Right lobe of liver (tissue), 6 donors: ENCODE data around the gene TAF5L. TPM values are rescaled to one million over a fixed set of nuclear protein-coding genes. Genes with fewer than 3 reads are reported as not detected.
"Not testable (repeated sequence)": the region's sequence is repeated elsewhere in the genome, so short reads cannot be mapped to it uniquely, and the experiment has no call there.

Experiments used
- ATAC-seq, 4 donors: fragments of 200-7000 bp; cut with Tn5 transposase; one replicate each; pipeline ENCODE4 v1.9.1; 2020; ENCODE audit warnings: mild to moderate bottlenecking in 4 of 4, moderate library complexity in 4 of 4
- DNase-seq, 3 donors: peaks; one replicate each; pipeline ENCODE4 v3.0.0-alpha.2; 2020
- H3K27ac ChIP-seq, 3 donors: fragments of 200-600 bp; one replicate each; pipeline ENCODE4 v1.8.0; 2022
- H3K27me3 ChIP-seq, 2 donors: fragments of 200-600 bp; one replicate each; pipeline ENCODE4 v1.8.0; 2022
- H3K36me3 ChIP-seq, 4 donors: fragments of 200-600 bp; sonication (generic) in 1 of 4; one replicate each; pipeline versions ENCODE4 v1.5.1 to v1.8.0; 2017 to 2022; ENCODE audit warnings: control low read depth in 1 of 4
- H3K4me1 ChIP-seq, 4 donors: fragments of 200-600 bp; sonication (generic) in 1 of 4; one replicate each; pipeline versions ENCODE4 v1.5.1 to v1.8.0; 2017 to 2022; ENCODE audit warnings: control low read depth in 1 of 4
- H3K4me3 ChIP-seq, 3 donors: fragments of 200-600 bp; one replicate each; pipeline ENCODE4 v1.8.0; 2022
- H3K9me3 ChIP-seq, 4 donors: fragments of 200-600 bp; sonication (generic) in 1 of 4; one replicate each; pipeline versions ENCODE4 v1.5.1 to v1.8.0; 2017 to 2022; ENCODE audit warnings: control low read depth in 1 of 4
- CTCF ChIP-seq, 4 donors: fragments of 200-600 bp in 3 of 4; fragments of 450-650 bp in 1 of 4; IDR thresholded peaks; one replicate each; pipeline versions ENCODE4 v1.5.1 to v1.8.0; 2016 to 2022; ENCODE audit warnings: antibody characterized with exemption in 4 of 4, mild to moderate bottlenecking in 2 of 4
- POLR2A ChIP-seq: fragments of 450-650 bp; IDR thresholded peaks from one replicate; pipeline ENCODE4 v1.6.1; 2017; ENCODE audit warnings: antibody characterized with exemption, mild to moderate bottlenecking
- WGBS: methylation state at CpG from one replicate; pipeline ENCODE4 v1.1.6; 2018; ENCODE audit warnings: low coverage, low lambda C conversion rate; ENCODE audit not compliant: insufficient coverage; ENCODE audit errors: missing lambda C conversion rate; 5-methylcytosine and 5-hydroxymethylcytosine counted together
- intact Hi-C, 2 donors: fragments of 100-400 bp; cut with DNase I; formaldehyde crosslinking; loops; one replicate each; pipeline versions ENCODE4 v1.11.2 to v1.14.1; 2022
- total RNA-seq, 6 experiments: library from RNA; depleted of rRNA in 2 of 6; stranded (reverse); fragments of >200 nt in 2 of 6; fragmentation: NEBNext Ultra II Directional in 3 of 6; extraction: Animal tissue kit (Norgen Biotek cat#: 25700) in 3 of 6; gene quantifications; one replicate each; pipeline versions ENCODE4 v1.1.0 to v1.2.4, GENCODE V29; 2016 to 2023
- donor health status: DM: no; HTN: yes; CAD: no.
- donor health status: DM: no; HTN: no; CAD: no.
- donor health status: DM: no; HTN: no; CAD: no.
- donor health status: DM: no; HTN: yes; CAD: no.
- donor health status: DM: no; HTN: yes; CAD: no.

The TAF5L gene
- total RNA-seq, 6 experiments from 2014 or later = 7.6 to 14.0 (median 9.9) TPM

- DNase-seq (peak in 1 of 3 donors; percentile 55), ATAC-seq (no peak)
- H3K27me3 ChIP-seq = no peaks in the 10 kb centered on the region
- intact Hi-C loops = loop anchor here in 1 of 2 donors (5.0 kb wide), 1 partner anchor 59 kb away; no protein-coding TSS in a partner anchor
- no peak overlapping the region for H3K27ac ChIP-seq
- no peaks in the 10 kb centered on the region for H3K36me3 ChIP-seq
- 29% methylated on average over 7 of the region's 7 CpGs for WGBS
- TF ChIP-seq POLR2A = no peak
- TF ChIP-seq CTCF (IDR thresholded peaks at IDR 0.05) = no peak
- peaks cover 0 to 7% (median 0%) of the 10 kb centered on the region in 4 donors for H3K4me1 ChIP-seq
- H3K4me3 ChIP-seq = no peak overlapping the region
- no peaks in the 10 kb centered on the region for H3K9me3 ChIP-seq
Measured at GRCh38 chr1:229563241-229563640, 62.7 kb downstream of the TAF5L start.

- WGBS = 72% methylated on average over 3 of the region's 3 CpGs
- no peak for TF ChIP-seq POLR2A
- TF ChIP-seq CTCF (IDR thresholded peaks at IDR 0.05) = no peak
- Histone ChIP-seq H3K36me3 (no peaks in the 10 kb centered on the region), H3K27me3 (no peaks in the 10 kb centered on the region), H3K4me3 (no peak overlapping the region), H3K4me1 (peaks cover 0 to 7% (median 0%) of the 10 kb centered on the region in 4 donors), H3K9me3 (no peaks in the 10 kb centered on the region), H3K27ac (no peak overlapping the region)
- intact Hi-C loops = loop anchor here in 1 of 2 donors (5.0 kb wide), 1 partner anchor 60 kb away; no protein-coding TSS in a partner anchor
- DNase-seq (no peak), ATAC-seq (no peak)
Measured at GRCh38 chr1:229562686-229563085, 63.2 kb downstream of the TAF5L start.

GRCh38 chr1:229561141-229561540 lies 64.8 kb downstream of the TAF5L start:
- no peak for DNase-seq
- Histone ChIP-seq H3K4me3 (no peak overlapping the region), H3K36me3 (no peaks in the 10 kb centered on the region), H3K9me3 (no peaks in the 10 kb centered on the region), H3K27me3 (no peaks in the 10 kb centered on the region), H3K27ac (no peak overlapping the region), H3K4me1 (peaks cover 0 to 20% (median 6%) of the 10 kb centered on the region in 4 donors)
- intact Hi-C loops = loop anchor here in 1 of 2 donors (5.0 kb wide), 1 partner anchor 61 kb away; no protein-coding TSS in a partner anchor
- no peak for ATAC-seq
- TF ChIP-seq POLR2A = no peak
- TF ChIP-seq CTCF (IDR thresholded peaks at IDR 0.05) = no peak
- 89% methylated on average over 4 of the region's 5 CpGs for WGBS

GRCh38 chr1:229560124-229560523 lies 65.8 kb downstream of the TAF5L start:
- not testable (repeated sequence) for ATAC-seq, DNase-seq, H3K9me3 ChIP-seq, H3K27me3 ChIP-seq, H3K27ac ChIP-seq, H3K36me3 ChIP-seq, H3K4me3 ChIP-seq
- intact Hi-C loops = loop anchor here in 1 of 2 donors (5.0 kb wide), 1 partner anchor 62 kb away; no protein-coding TSS in a partner anchor
- WGBS = 96% methylated on average over 8 of the region's 15 CpGs
- H3K4me1 ChIP-seq = peaks cover 0 to 20% (median 6%) of the 10 kb centered on the region in 4 donors

GRCh38 chr1:229559336-229559801 lies 66.6 kb downstream of the TAF5L start:
- ATAC-seq, H3K27me3 ChIP-seq, H3K9me3 ChIP-seq, DNase-seq, H3K36me3 ChIP-seq, intact Hi-C loops: not testable (repeated sequence)
- WGBS = 23% methylated on average over 16 of the region's 20 CpGs
- H3K27ac ChIP-seq = peak overlapping the region; percentile 51 to 87 (median 87)
- H3K4me1 ChIP-seq = peaks cover 0 to 20% (median 6%) of the 10 kb centered on the region in 4 donors
- H3K4me3 ChIP-seq = peak overlapping the region; percentile 78 to 86 (median 82)
